Body of pancreas (tissue), 4 donors: Measurements from ENCODE around the gene TTC1. TPM values are rescaled to one million over a fixed set of nuclear protein-coding genes. Genes with fewer than 3 reads are reported as not detected.
"Not testable (repeated sequence)": the region's sequence is repeated elsewhere in the genome, so short reads cannot be mapped to it uniquely, and the experiment has no call there.

Source experiments
- ATAC-seq: fragments of 150-250 bp; one replicate; pipeline ENCODE4 v1.9.1; 2016
- DNase-seq, 4 donors: peaks; one replicate each; pipeline ENCODE4 v3.0.0-alpha.2; 2019
- H3K27ac ChIP-seq, 4 donors: fragments of 200-600 bp; sonication (generic); 1 replicate in 3 of 4; 2 replicates in 1 of 4; pipeline versions ENCODE4 v1.5.1 to v1.6.1; 2016 to 2019; ENCODE audit warnings: mild to moderate bottlenecking in 1 of 4, mixed read lengths in 1 of 4, moderate library complexity in 1 of 4
- H3K27me3 ChIP-seq, 2 donors: fragments of 200-600 bp; sonication (generic); one replicate each; pipeline ENCODE4 v1.6.0; 2016; ENCODE audit warnings: mild to moderate bottlenecking in 1 of 2
- H3K36me3 ChIP-seq, 2 donors: fragments of 200-600 bp; sonication (generic); replicated peaks in 1 of 2; 2 replicates each; pipeline ENCODE4 v1.5.1; 2016; ENCODE audit warnings: low read depth in 2 of 2; ENCODE audit not compliant: insufficient read depth in 1 of 2
- H3K4me1 ChIP-seq: fragments of 200-600 bp; sonication (generic); one replicate; pipeline ENCODE4 v1.6.0; 2016
- H3K4me3 ChIP-seq, 2 donors: fragments of 200-600 bp; sonication (generic); 1 replicate in 1 of 2; 2 replicates in 1 of 2; pipeline ENCODE4 v1.5.1; 2016 to 2019
- H3K9me3 ChIP-seq, 3 donors: fragments of 200-600 bp; sonication (generic); 1 replicate in 2 of 3; 2 replicates in 1 of 3; pipeline ENCODE4 v1.5.1; 2016
- POLR2A ChIP-seq, 3 donors: fragments of 450-650 bp; IDR thresholded peaks; one replicate each; pipeline ENCODE4 v1.6.1; 2016; ENCODE audit warnings: antibody characterized with exemption in 3 of 3, mild to moderate bottlenecking in 2 of 3
- WGBS, 2 donors: methylation state at CpG; one replicate each; pipeline ENCODE4 v1.1.5; 2017; 5-methylcytosine and 5-hydroxymethylcytosine counted together
- intact Hi-C: fragments of 100-400 bp; cut with DNase I; formaldehyde crosslinking; loops from one replicate; pipeline ENCODE4 v1.15.1; 2023
- total RNA-seq, 2 donors: library from RNA; depleted of rRNA; stranded (reverse); fragments of >200 nt; gene quantifications; one replicate each; pipeline ENCODE4 v1.1.0, GENCODE V29; 2016
- TF ChIP-seq, protein P1 (sequence below), 7 experiments: fragments of 450-650 bp in 4 of 7; fragments of 200-600 bp in 3 of 7; sonication (generic) in 3 of 7; IDR thresholded peaks; one replicate each; pipeline ENCODE4 v1.5.1; 2016 to 2019; ENCODE audit warnings: antibody characterized with exemption in 7 of 7

Gene TTC1
- total RNA-seq, 2 donors from 2014 or later: 11.2 to 26.4 TPM

- 81 to 92% methylated on average over 1 of the region's 1 CpG for WGBS, 2 donors
- ATAC-seq (no peak), DNase-seq (no peak)
- H3K27ac ChIP-seq: no peak overlapping the region
- no peaks in the 10 kb centered on the region for H3K4me1 ChIP-seq
- no peaks in the 10 kb centered on the region for H3K27me3 ChIP-seq
- H3K9me3 ChIP-seq: peaks cover 0 to 9% (median 0%) of the 10 kb centered on the region in 3 donors
- intact Hi-C loops: loop anchor here (10.0 kb wide), 1 partner anchor 478 kb away; no protein-coding TSS in a partner anchor
- H3K4me3 ChIP-seq: no peak overlapping the region
- H3K36me3 ChIP-seq: no peaks in the 10 kb centered on the region
- no peak for TF ChIP-seq POLR2A (IDR thresholded peaks at IDR 0.05)
- TF ChIP-seq, protein P1, sequence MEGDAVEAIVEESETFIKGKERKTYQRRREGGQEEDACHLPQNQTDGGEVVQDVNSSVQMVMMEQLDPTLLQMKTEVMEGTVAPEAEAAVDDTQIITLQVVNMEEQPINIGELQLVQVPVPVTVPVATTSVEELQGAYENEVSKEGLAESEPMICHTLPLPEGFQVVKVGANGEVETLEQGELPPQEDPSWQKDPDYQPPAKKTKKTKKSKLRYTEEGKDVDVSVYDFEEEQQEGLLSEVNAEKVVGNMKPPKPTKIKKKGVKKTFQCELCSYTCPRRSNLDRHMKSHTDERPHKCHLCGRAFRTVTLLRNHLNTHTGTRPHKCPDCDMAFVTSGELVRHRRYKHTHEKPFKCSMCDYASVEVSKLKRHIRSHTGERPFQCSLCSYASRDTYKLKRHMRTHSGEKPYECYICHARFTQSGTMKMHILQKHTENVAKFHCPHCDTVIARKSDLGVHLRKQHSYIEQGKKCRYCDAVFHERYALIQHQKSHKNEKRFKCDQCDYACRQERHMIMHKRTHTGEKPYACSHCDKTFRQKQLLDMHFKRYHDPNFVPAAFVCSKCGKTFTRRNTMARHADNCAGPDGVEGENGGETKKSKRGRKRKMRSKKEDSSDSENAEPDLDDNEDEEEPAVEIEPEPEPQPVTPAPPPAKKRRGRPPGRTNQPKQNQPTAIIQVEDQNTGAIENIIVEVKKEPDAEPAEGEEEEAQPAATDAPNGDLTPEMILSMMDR (IDR thresholded peaks at IDR 0.05): no peak
These were observed 16.4 kb upstream of the TTC1 start for GRCh38 chr5:159992566-159992965.

GRCh38 chr5:159993194-159993593, 15.7 kb upstream of the TTC1 start:
- Histone ChIP-seq H3K27ac (no peak overlapping the region), H3K36me3 (no peaks in the 10 kb centered on the region), H3K27me3 (no peaks in the 10 kb centered on the region), H3K4me1 (no peaks in the 10 kb centered on the region), H3K4me3 (no peak overlapping the region), H3K9me3 (peaks cover 0 to 9% (median 0%) of the 10 kb centered on the region in 3 donors)
- TF ChIP-seq POLR2A (IDR thresholded peaks at IDR 0.05): no peak
- TF ChIP-seq, protein P1 (IDR thresholded peaks at IDR 0.05): no peak
- DNase-seq (no peak), ATAC-seq (no peak)
- intact Hi-C loops: loop anchor here (10.0 kb wide), 1 partner anchor 478 kb away; no protein-coding TSS in a partner anchor
- WGBS, 2 donors: 91 to 100% methylated on average over 2 of the region's 2 CpGs

DNA sequence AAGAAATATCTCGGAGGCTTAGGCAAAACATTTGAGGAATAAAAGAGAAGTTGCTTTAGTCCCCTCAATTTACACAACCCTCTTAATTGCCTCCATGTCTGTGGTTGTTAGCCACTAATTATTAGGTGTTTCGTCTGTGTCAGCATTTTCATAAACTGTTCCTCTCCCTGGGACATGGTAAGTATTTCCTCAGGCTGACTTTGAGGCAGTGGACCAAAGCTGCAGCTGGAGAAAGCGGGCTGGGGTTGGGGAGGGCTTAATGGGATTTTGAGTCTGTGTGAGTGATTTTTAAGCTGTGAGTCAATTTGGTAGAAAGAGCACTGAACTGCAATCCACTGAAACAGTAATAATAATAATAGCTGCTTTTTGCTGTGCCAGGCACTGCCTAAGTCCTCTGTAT, 13.0 kb upstream of the TTC1 start:
- Histone ChIP-seq H3K27me3 (no peaks in the 10 kb centered on the region), H3K36me3 (no peaks in the 10 kb centered on the region), H3K9me3 (peaks cover 0 to 9% (median 0%) of the 10 kb centered on the region in 3 donors), H3K4me1 (no peaks in the 10 kb centered on the region), H3K27ac (no peak overlapping the region), H3K4me3 (no peak overlapping the region)
- ATAC-seq (no peak), DNase-seq (no peak)
- no peak for TF ChIP-seq POLR2A (IDR thresholded peaks at IDR 0.05)
- TF ChIP-seq, protein P1 (IDR thresholded peaks at IDR 0.05): no peak
- WGBS, 2 donors: 59 to 64% methylated on average over 3 of the region's 3 CpGs
- intact Hi-C loops: loop anchor here (10.0 kb wide), 1 partner anchor 481 kb away; no protein-coding TSS in a partner anchor

DNA sequence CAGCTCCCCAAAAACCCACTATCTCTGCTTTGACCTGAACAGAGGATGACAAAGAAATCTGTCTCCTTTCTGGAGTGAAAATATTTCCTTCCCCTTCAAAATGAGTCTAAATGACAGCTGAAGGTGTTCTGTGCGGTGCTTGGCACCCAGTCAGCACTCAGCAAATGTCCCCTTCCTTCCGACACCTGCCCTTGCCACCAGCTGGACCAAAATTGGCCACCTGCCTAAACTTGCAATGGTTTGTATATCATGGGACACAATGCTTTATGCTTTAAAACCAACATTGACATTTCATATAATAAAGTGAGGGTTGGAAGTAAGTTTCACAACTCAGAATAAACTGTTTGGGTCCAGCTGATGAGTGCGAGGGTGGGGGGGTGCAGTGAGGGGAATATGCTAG, 7.5 kb upstream of the TTC1 start:
- no peaks in the 10 kb centered on the region for H3K36me3 ChIP-seq
- H3K4me1 ChIP-seq: no peaks in the 10 kb centered on the region
- no peaks in the 10 kb centered on the region for H3K9me3 ChIP-seq
- DNase-seq: peak in 2 of 4 donors; percentile 32 to 37
- no peak overlapping the region for H3K4me3 ChIP-seq
- ATAC-seq: no peak
- WGBS, 2 donors: 6 to 13% methylated on average over 3 of the region's 3 CpGs
- no peaks in the 10 kb centered on the region for H3K27me3 ChIP-seq
- H3K27ac ChIP-seq: no peak overlapping the region
- no peak for TF ChIP-seq POLR2A (IDR thresholded peaks at IDR 0.05)
- TF ChIP-seq, protein P1 (IDR thresholded peaks at IDR 0.05): no peak
- intact Hi-C loops: no loop called here

- peaks cover 17% of the 10 kb centered on the region for H3K4me1 ChIP-seq
- H3K27ac ChIP-seq: no peak overlapping the region
- no peaks in the 10 kb centered on the region for H3K27me3 ChIP-seq
- intact Hi-C loops: no loop called here
- no peak overlapping the region for H3K4me3 ChIP-seq
- peaks cover 0 to 2% of the 10 kb centered on the region in 2 donors for H3K36me3 ChIP-seq
- DNase-seq (no peak), ATAC-seq (no peak)
- TF ChIP-seq, protein P1 (IDR thresholded peaks at IDR 0.05): no peak
- TF ChIP-seq POLR2A (IDR thresholded peaks at IDR 0.05): no peak
- WGBS, 2 donors: 81 to 86% methylated on average over 3 of the region's 3 CpGs
- no peaks in the 10 kb centered on the region for H3K9me3 ChIP-seq
These were observed 1.4 kb upstream of the TTC1 start for GRCh38 chr5:160007514-160007913.

DNA sequence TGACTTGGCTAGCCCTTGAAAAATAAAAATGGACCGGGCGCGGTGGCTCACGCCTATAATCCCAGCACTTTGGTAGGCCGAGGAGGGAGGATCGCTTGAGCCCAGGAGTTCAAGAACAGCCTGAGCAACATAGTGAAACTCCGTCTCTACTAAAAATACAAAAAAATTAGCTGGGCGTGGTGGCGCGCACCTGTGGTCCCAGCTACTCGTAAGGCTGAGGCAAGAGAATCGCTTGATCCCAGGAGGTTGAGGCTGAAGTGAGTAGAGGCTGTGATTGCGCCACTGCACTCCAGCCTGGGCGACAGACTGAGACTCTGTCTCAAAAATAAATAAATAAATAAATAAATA, 436 bp upstream of the TTC1 start:
- H3K4me3 ChIP-seq, intact Hi-C loops, H3K36me3 ChIP-seq, ATAC-seq, DNase-seq, H3K27me3 ChIP-seq, H3K9me3 ChIP-seq: not testable (repeated sequence)
- WGBS, 2 donors: 59 to 80% methylated on average over 14 of the region's 14 CpGs
- Histone ChIP-seq H3K4me1 (peaks cover 17% of the 10 kb centered on the region), H3K27ac (peak overlapping the region in 2 of 4 donors; percentile 89 to 94)
